AG04449 (cell line): Measurements from ENCODE around the gene MAGEB1.

ENCODE experiments used
- CTCF ChIA-PET: fragments of 350-600 bp; formaldehyde crosslinking; extraction: SDS; loops from one replicate; lab custom pipeline; 2021; ENCODE audit warnings: antibody characterized with exemption; lab: Yijun Ruan, JAX
- POLR2A ChIA-PET: fragments of 400-600, 350-600 bp; formaldehyde crosslinking; extraction: SDS; loops from one replicate; lab custom pipeline; 2020; ENCODE audit warnings: antibody characterized with exemption, inconsistent platforms; lab: Yijun Ruan, JAX
- DNase-seq: peaks from one replicate; pipeline ENCODE4 v3.0.0-alpha.2; 2010; ENCODE audit warnings: low read depth, low spot score
- H3K4me3 ChIP-seq: 2 replicates; pipeline ENCODE4 v1.5.1; 2011; ENCODE audit warnings: low read depth, mild to moderate bottlenecking, control low read depth, low read length
- TF ChIP-seq, protein P1 (sequence below): IDR thresholded peaks from one replicate; pipeline ENCODE4 v1.5.1; 2011; ENCODE audit warnings: mild to moderate bottlenecking, moderate library complexity, low read length, control low read depth, inconsistent platforms; ENCODE audit not compliant: insufficient read depth; ENCODE audit errors: missing control alignments

Gene MAGEB1

DNA sequence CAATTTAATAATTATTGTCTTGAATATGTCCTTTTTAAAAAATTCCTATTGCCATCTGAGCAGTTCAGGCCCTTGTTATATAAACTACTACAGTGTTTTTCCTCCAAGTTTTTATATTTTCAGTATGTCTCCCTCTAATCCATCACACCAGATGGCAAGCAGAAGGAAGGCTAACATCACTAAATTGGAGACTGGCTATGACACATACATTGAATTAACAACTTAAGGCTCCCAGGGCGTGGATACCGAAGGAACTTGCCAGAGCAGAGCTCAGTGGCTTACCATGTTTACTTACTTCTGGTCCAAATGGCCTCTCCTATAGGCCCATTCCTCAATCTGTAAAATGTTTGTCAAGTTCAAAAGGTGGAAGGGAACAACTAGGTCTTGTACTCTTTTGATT lies 13.0 kb downstream of the MAGEB1 start:
- ChIA-PET CTCF (no interaction called here), POLR2A (no interaction called here)
- H3K4me3 ChIP-seq: no peak overlapping the region
- DNase-seq: no peak
- TF ChIP-seq, protein P1, sequence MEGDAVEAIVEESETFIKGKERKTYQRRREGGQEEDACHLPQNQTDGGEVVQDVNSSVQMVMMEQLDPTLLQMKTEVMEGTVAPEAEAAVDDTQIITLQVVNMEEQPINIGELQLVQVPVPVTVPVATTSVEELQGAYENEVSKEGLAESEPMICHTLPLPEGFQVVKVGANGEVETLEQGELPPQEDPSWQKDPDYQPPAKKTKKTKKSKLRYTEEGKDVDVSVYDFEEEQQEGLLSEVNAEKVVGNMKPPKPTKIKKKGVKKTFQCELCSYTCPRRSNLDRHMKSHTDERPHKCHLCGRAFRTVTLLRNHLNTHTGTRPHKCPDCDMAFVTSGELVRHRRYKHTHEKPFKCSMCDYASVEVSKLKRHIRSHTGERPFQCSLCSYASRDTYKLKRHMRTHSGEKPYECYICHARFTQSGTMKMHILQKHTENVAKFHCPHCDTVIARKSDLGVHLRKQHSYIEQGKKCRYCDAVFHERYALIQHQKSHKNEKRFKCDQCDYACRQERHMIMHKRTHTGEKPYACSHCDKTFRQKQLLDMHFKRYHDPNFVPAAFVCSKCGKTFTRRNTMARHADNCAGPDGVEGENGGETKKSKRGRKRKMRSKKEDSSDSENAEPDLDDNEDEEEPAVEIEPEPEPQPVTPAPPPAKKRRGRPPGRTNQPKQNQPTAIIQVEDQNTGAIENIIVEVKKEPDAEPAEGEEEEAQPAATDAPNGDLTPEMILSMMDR: no peak

DNA sequence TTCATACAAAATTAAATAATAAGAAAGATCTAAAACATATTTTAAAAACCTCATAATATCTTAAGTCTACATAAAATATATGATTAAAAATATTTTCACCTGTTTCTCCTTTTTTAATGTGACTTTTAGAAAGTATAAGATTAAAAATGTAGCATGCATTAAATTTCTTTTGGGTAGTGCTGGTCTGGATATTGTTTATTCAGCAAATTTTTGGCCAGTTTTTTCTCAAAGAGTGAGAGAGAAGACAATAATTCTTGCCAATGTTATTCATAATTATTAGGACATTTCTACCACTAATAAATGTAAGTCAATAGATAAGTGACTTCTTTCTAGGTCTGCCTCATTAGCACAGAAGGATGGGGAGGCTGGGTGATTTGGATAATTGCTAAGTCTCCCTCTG lies 14.1 kb downstream of the MAGEB1 start:
- TF ChIP-seq, protein P1: no peak
- no peak overlapping the region for H3K4me3 ChIP-seq
- ChIA-PET POLR2A (no interaction called here), CTCF (no interaction called here)
- no peak for DNase-seq

DNA sequence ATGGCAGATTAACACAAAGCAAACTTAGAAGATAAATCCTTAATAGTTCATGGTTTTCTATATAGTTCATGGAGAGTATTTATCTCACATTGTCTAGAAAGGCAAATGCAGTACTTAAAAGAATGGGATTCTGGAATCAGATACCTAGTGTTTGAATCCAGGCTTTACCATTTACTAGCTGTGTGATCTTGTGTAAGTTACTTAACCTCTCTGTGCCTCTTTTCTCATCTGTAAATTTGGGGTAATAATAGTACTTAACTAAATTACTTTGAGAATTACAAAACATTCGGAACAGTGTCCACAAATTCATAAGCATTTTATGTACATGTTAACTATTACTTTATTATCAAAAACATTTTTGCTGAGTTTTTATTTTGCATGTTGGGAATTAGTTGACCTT lies 15.8 kb downstream of the MAGEB1 start:
- no peak for DNase-seq
- TF ChIP-seq, protein P1: no peak
- ChIA-PET CTCF (no interaction called here), POLR2A (no interaction called here)
- H3K4me3 ChIP-seq: no peak overlapping the region

DNA sequence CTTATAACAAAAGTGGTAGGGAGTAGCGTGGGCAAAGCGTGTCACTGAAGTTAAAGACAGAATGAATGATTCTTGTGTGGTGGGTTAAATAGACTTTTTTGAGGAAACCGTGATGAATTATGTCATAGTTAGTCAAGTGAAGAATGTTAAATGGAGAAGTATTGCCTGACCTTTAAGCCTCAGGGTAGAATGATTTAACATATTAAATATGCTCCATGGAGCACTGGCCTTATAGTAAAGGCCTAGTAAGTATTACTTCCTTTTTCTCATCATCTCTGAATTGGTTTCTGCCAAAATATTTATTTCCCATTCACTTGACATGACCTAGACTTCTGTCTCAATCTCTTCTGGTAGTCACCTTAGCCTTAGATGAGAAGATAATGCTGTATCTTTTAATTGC lies 23.7 kb downstream of the MAGEB1 start:
- ChIA-PET CTCF (no interaction called here), POLR2A (no interaction called here)
- TF ChIP-seq, protein P1: no peak

DNA sequence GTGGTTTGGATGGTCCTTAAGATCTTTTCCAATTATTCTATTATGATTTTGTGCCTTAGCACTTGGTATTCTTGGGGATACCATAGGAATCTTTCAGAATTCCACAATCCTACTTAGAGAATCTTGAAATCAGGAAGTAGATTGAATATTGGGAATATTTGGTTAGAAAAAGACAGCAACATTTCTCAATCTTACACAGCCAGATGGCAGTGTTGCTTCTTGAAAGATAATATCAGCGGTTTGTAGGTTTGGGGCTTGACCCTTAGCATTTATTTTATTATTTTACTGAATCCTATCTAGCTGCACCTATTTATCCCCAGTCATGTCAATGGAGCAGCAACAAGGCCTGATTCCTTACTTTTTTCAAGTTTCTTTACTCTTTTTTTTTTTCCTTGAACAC lies 28.6 kb downstream of the MAGEB1 start:
- TF ChIP-seq, protein P1: no peak
- H3K4me3 ChIP-seq: no peak overlapping the region
- POLR2A ChIA-PET: no interaction called here
- DNase-seq: no peak
- CTCF ChIA-PET: interaction anchor here (2.5 kb wide), 1 partner anchor 230 kb away, joined by 9 read pairs; no protein-coding TSS in a partner anchor

More for the DNA sequence above, 23.7 kb downstream of the MAGEB1 start:
- DNase-seq: no peak
- no peak overlapping the region for H3K4me3 ChIP-seq

DNA sequence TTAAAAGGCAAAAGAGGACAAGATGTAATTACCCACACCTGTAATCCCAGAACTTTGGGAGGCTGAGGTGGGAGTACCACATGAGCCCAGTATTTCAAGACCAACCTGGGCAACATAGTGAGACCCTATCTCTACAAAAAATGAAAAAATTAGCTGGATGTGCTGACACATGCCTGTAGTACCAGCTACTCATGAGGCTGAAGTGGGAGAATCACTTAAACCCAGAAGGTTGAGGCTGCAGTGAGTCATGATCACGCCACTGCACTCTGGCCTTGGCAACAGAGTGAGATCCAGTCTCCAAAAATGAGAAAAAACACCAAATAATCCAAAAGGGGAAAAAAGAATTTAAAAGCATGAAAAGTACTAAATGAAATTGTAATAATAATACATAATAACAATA lies 31.4 kb downstream of the MAGEB1 start:
- no peak for DNase-seq
- POLR2A ChIA-PET: no interaction called here
- CTCF ChIA-PET: interaction anchor here (1.2 kb wide), 1 partner anchor 225 kb away, joined by 4 read pairs; no protein-coding TSS in a partner anchor
- no peak overlapping the region for H3K4me3 ChIP-seq
- TF ChIP-seq, protein P1: no peak
